Coronary artery (tissue), 2 donors: ENCODE results near the gene AQR.
"Not testable (repeated sequence)": the region's sequence is repeated elsewhere in the genome, so short reads cannot be mapped to it uniquely, and the experiment has no call there.

Experiments
- DNase-seq: peaks from one replicate; pipeline ENCODE4 v3.0.0-alpha.2; 2017; ENCODE audit warnings: low spot score
- H3K27ac ChIP-seq, 2 donors: fragments of 200-600 bp; sonication (generic); one replicate each; pipeline ENCODE4 v1.5.1; 2016 to 2019
- H3K4me3 ChIP-seq: fragments of 200-600 bp; sonication (generic); 2 replicates; pipeline ENCODE4 v1.5.1; 2016; ENCODE audit warnings: mild to moderate bottlenecking, moderate library complexity
- CTCF ChIP-seq: fragments of 200-600 bp; sonication (generic); IDR thresholded peaks from one replicate; pipeline ENCODE4 v1.5.1; 2019; ENCODE audit warnings: antibody characterized with exemption

The AQR gene

GRCh38 chr15:34986771-34987480 lies 17.4 kb upstream of the AQR start:
- Histone ChIP-seq H3K4me3 (peak overlapping the region; percentile 82), H3K27ac (peak overlapping the region in 1 of 2 donors; percentile 95)
- TF ChIP-seq CTCF, result no peak
- DNase-seq, result no peak

- DNase-seq, result no peak
- H3K4me3 ChIP-seq, result peak overlapping the region; percentile 82
- no peak overlapping the region for H3K27ac ChIP-seq
- TF ChIP-seq CTCF, result no peak
These were observed 16.8 kb upstream of the AQR start for GRCh38 chr15:34986326-34986725.

GRCh38 chr15:34984889-34985630 lies 15.5 kb upstream of the AQR start:
- TF ChIP-seq CTCF, result no peak
- DNase-seq, result no peak
- Histone ChIP-seq H3K27ac (no peak overlapping the region), H3K4me3 (no peak overlapping the region)

GRCh38 chr15:34976743-34977142 lies 7.2 kb upstream of the AQR start:
- H3K4me3 ChIP-seq, result no peak overlapping the region
- TF ChIP-seq CTCF, result no peak
- DNase-seq, result no peak
- no peak overlapping the region for H3K27ac ChIP-seq

- H3K27ac ChIP-seq, result no peak overlapping the region
- no peak for DNase-seq
- TF ChIP-seq CTCF, result no peak
- no peak overlapping the region for H3K4me3 ChIP-seq
These were observed 6.5 kb upstream of the AQR start for GRCh38 chr15:34976073-34976472.

- no peak overlapping the region for H3K27ac ChIP-seq
- no peak for DNase-seq
- TF ChIP-seq CTCF, result no peak
These were observed 4.0 kb upstream of the AQR start for GRCh38 chr15:34973512-34973911.

GRCh38 chr15:34970098-34970643 lies 629 bp upstream of the AQR start:
- Histone ChIP-seq H3K4me3 (peak overlapping the region; percentile 83), H3K27ac (peak overlapping the region; percentile 36 to 82)
- DNase-seq, result not testable (repeated sequence)

More at GRCh38 chr15:34973512-34973911, 4.0 kb upstream of the AQR start:
- no peak overlapping the region for H3K4me3 ChIP-seq
